Measurements from ENCODE around the gene KRTAP22-1.

The KRTAP22-1 gene

DNA sequence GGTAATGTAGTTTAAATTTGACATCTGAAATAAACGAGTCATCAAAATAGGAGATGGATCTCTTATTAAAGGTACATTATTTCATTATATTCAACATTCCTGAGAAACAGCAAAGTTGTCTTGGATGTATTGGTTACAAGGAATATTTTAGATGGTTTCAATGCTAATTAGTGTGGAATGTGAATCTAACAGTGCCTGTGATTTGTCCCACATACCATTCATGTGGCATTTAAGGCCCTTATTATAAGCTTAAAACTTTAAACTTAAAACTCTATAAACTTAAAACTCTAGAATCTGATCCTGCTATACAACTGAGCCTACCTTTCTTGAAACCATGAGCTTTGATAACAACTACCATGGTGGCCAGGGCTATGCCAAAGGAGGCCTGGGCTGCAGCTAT, at the start of gene KRTAP22-1:
TSS of gene KRTAP22-1 (plus strand) at position 301 of the 400 bp plus-strand sequence.
- DNase-seq, result no peak

DNA sequence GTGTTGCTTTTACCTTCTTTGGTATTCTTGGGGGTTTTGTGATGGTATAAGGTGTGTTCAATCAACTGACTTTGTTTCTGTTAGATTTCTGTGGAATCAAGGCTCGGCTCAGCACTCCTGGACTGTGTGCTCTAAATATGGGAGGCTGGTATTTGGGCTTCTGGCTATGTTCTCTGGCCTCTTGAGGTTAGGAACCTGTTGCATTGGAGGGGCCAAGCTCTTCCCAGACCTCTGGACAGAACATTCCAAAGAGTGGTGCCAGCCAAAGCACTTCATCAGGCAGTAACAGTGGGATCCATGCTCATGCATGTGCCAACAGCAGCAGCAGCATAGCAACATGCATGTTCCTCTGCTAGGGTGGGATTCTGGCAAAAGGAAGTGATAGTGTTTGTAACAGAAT, 48.1 kb upstream of the KRTAP22-1 start:
- no peak for DNase-seq

DNA sequence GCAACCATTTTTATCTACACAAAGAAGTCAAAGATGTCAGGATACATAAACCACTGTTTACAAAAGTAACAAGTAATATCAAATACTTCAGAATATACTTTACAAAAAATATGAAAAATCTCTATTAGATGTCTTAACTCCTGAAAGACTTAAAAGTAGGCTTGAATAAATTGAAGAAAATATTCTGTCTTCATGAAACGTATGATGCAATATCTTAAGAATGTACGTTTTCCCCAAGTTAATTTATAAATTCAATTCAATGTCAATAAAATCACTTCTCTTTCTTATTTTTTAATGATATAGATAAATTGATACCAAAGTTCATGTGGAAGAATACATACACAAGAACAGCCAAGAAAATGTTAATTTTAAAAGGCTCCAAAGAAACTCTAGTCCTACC, 45.8 kb upstream of the KRTAP22-1 start:
- no peak for DNase-seq

DNA sequence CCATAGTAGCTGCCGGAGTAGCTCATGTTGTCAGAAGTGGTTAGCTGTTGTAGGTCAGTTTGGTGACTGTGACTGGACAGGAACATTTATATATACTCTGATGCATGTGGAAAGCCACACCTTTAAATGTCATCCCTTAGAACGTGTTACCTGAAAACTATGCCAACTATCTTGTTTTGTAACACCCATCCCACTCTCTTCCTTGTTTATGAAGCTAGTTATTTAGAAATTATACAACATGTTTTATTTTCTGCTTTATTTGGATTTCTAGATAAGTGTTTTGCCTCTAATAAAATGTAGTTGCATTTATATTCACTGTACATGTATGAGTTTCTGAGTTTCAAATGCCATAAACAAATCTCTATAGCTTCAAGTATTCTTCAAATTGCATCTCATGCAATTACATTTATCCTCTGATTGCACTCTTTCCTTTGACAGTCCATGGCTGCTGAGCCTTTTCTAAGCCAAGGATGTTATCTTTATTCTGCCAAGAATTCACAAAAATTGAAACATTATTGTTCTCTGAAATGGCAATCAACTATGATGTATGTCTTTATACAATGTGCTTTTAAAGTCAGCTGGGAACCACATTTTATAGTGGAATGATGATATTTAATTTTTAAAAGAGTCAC, 39.5 kb upstream of the KRTAP22-1 start, which contains the start of gene KRTAP19-7:
TSS of gene KRTAP19-7 (minus strand) at position 51 of the 632 bp plus-strand sequence. CDS start at position 26, 25 bp downstream.
- DNase-seq, result no peak

DNA sequence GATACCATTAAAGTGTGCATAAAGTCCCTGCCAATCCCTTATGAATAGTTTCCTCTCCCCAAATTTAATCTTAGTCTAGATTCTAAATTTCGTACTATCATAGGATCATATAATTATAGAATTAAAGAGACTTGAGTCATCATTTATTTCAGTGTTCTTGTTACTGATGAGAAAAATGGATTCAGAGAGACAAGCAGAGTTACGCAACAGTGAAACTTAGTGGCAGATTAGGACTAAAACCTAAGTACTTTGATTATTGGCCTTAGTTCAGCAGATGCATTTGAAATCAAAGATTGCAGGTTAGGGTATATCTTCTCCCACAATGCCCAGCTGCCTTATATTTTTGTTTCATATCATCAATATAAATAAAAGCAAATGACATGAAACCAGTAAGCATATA, 38.9 kb upstream of the KRTAP22-1 start:
- no peak for DNase-seq

DNA sequence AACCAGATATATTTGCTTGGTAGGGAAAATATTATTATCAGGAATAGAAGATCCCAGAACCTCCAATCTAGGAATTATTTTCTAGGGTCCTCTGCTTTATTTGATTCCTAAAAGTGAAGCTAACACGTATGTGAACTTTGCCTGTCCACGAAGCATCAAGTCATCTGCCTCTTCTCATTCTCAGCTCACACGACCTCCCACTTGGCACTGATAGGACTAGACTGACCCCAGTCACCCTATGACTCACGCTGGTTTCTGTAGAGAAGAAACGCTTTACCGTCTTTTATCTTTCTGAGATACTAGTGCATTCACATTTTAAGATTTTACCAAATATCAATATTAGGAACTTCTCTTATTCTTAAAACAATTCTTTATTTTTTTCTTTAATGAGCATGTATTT, 37.8 kb upstream of the KRTAP22-1 start:
- no peak for DNase-seq

DNA sequence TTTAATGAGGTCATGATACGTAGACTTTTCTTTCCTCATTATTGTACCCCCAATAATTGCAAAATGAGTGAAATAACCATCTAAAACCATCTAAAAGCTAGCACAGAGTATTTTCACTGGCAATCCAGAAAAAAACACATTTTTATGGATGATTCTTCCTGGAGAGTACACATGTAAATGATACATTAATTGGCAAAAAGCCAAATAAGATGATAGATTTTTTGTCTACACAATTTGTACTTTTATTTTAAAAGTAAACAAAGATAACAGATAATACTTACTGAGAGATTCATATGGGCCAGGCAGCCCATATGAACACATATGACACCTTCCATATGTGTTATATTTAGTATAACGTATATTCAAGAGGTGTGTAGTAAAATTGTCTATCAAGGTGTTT, 37.3 kb upstream of the KRTAP22-1 start:
- DNase-seq, result no peak

DNA sequence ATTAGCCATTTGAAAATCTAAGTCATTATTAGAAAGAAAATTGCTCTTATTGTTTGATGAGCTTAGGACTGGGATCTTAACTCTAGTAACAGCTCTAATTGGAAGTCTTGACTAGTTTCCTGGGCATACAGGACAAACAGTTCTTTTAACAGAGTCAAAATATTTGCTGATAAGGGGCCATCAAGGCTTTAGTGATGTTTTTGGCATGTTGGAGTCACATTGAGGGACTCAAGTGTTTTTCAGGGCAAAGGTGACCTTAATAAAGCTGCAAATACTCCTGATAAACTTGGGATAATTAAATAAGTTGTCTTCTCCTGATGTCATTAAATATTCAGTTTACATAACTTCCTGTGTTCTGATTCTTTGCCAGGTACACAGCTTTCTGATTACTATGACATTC, 33.3 kb upstream of the KRTAP22-1 start:
- DNase-seq, result no peak

DNA sequence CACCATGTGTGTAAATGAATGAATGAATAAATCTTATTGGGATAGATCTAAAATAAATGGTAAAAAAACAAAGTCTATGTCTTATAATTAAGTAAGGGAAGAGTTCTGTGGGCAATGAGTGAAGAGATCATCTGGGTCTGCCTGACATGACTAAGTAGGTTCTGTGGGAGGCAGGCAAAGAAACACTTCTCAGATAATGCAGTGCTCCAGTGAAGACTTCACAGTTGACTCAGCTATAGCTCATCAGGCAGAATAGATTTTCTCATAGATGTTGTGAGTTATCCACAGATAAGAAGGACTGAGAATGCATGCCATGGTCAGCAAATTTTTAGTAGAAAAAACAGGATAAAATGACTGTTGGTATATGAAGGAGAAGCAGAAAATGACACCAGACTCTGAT, 23.1 kb upstream of the KRTAP22-1 start:
- DNase-seq, result no peak

DNA sequence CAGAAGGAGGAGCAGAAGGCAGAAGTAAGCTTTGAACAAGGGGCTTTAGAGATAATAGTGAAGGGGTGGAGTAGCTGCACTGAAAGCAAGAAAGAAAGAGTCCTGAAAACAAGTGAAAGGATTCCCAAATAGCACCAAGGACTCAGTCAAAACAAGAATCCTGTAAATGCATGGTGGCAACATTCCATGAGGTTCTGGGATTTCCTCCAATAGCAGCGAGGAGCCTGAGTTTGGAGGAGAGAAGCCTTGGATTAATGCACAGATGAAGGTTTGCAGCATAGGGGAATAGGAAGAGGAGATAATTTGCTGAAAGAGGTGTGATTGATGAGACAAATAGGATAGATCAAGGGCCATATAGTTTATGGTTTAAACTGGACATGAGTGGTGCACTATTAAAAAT, 21.5 kb upstream of the KRTAP22-1 start:
- DNase-seq, result no peak

DNA sequence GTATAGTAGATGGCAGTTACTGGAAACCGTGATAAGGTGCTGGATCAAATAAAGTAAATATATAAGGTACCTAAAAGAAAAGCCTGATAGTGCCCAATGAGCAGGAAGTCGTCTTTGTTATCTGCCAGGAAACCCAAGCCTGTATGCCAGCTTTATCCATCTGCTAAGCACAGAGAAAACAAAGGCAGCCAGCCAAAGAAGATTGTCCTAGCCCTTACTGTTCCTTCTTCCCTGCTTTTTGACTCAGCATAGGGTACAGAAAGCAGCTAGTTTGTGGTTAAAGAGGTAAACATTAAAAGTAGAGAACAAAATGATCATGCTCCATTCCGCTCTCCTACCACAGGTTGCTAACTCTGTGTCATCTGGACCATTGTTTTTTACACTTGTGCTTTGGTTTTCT, 20.8 kb upstream of the KRTAP22-1 start:
- no peak for DNase-seq

DNA sequence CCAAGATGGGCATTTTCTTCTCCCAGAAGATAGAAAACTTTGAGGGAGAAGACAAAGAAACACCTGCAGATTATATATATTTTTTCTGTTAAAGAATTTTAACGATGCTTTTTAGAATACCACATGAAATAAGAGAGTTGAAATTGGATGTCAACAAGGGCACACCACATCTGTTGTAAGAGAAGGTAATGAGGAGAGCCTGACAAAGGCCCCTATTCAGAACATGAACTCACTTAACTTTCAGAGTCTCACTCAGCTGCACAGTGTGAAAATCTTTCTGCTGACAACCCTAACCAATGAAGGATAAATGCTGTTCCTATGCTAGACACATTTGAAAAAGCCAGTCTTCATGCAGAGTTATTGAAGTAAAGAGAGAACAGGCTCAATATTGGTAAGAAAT, 18.0 kb upstream of the KRTAP22-1 start:
- no peak for DNase-seq

DNA sequence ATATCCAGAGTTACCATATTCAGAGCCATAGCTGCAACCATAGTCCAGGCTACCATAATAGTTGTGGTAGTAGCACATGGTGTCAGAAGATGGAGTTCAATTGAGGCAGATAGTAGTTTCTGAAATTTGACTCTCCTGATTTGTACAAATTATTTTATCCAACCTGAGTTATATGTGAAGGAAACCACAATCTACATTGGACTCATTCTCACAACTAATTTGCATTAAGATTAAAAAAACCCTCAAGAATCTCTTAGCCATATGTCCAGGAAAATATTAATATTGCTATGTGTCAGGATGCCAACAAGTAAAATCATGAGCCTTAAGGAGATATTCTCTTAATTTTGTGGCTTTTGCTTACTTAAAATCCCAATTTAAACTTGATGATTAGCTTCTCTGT, 10.6 kb upstream of the KRTAP22-1 start, which contains the start of gene KRTAP22-2:
TSS of gene KRTAP22-2 (minus strand) at position 101 of the 400 bp plus-strand sequence.
- DNase-seq, result no peak

DNA sequence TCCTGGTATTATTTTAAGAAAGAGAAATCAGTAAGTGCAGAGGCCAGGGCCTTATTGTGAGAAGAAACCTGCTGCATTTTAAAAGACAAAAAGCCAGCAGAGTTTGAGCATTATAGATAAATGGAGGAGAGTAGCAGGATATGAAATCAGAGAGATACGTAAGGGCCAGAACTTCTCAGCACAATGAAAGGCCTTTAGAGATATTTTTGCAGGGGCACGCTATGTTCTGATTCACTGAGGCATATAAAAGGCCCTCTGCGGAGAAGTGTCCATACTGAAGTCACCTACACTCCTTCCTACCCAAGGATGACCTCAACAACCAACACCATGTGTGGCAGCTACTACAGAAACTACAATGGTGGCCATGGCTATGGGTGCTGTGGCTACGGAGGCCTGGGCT, 8.7 kb upstream of the KRTAP22-1 start, which contains the start of gene KRTAP6-3:
TSS of gene KRTAP6-3 (plus strand) at position 301 of the 400 bp plus-strand sequence. CDS start at position 307, 6 bp downstream.
- no peak for DNase-seq

DNA sequence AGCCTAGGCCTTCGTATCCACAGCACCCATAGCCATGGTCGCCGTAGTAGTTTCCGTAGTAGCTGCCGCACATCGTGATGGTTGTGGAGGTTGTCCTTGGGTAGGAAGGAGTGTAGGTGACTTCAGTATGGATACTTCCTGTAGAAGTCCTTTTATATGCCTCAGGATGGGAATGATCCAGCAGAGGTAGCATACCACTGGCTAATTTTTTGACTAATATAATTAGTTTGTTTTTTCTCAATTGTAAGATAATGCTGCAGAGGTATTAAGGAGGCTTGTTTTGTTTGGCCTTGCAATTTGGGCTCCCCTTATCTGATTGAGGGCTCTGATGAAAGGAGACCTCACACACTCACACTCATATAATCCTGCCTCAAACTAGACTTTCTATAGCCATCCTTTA, 2.1 kb upstream of the KRTAP22-1 start, which contains the start of gene KRTAP6-2:
TSS of gene KRTAP6-2 (minus strand) at position 101 of the 400 bp plus-strand sequence. CDS start at position 73, 28 bp downstream.
- no peak for DNase-seq

DNA sequence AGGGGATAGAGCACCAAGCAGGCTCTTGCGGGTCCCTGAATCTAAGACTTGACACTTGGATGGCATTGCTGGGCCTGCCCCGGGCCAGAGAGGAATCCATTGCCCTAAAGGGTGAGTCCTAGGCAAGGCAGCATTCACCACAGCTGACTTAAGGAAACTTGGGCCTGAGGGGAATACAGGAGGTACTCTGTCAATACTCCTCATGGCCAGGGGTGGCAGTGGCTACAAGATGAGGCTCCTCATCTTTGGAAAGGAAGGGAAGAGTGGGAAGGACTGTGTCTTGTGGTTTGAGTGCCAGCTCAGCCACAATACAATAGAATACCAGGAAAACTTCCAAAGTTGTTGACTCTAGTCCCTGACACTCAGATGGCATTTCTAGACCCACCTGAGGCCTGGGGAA, 5.1 kb downstream of the KRTAP22-1 start:
- no peak for DNase-seq

DNA sequence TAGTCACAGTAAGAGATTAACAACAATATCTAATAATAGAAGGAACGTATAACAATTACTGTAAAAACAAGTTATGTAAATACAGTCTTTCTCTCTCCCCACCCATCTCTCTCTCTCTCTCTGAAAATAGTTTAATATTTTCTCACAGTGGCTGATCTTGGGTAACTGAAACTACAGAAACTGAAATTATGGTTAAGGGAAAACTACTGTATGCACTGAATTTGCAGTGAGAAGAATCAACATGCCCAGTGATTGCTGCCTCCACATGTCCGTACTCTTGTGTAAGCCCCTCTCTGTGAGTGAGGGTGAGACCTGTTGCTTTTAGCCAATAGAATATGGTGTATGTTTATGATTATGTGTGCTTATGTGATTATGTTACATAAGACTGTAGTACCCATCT, 11.2 kb downstream of the KRTAP22-1 start:
- DNase-seq, result no peak

DNA sequence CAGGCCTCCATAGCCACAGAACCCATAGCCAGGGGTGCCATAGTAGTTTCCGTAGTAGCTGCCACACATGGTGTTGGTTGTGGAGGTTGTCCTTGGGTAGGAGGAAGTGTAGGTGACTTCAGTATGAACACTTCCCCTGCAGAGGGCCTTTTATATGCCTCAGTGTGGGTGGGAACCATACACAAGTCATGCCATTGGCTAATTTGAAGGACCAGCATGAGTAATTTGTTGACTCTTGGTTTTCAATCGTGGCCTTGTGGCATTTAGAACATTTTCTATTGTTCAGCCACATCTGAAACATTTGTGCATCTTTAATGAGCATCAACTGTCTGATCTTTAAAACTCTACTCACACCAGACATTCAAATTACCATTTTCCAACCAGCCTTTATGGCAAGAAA, 12.9 kb downstream of the KRTAP22-1 start, which contains the start of gene KRTAP6-1:
TSS of gene KRTAP6-1 (minus strand) at position 95 of the 400 bp plus-strand sequence. CDS start at position 69, 26 bp downstream.
- DNase-seq, result no peak

DNA sequence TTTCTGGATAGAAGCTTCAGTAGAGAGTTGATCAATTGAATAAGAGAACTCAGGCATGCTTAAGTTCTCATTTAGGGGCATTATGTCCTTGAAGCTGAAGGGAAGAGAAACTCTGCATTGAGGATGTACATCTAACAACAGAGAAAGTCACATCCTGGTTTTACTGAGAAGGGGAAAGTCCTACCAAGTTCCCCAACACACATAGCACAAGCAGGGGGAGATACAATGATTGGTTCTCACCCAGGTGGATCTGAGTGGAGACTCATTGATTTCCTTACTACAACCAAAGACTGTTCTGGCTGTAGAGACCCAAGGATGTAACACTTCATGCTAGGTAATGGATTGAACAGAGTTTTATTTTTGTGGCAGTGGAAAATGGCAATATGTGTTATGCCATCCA, 14.3 kb downstream of the KRTAP22-1 start:
- no peak for DNase-seq

DNA sequence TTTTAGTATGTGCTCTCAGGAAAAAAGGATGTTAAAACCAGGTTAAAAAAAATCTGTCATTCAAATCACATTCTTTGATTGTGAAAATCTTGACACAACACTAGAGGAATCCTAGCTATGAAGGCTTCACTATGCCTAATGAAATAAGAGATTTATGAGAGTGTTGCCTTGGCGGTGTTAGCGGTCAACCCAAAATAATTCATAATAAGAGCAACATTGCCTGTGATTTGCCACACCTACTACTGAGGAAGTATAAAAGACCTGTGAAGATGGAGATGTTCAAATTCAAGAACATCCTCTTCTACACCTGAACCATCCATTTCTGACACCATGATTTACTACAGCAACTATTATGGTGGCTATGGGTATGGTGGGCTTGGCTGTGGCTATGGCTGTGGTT, 15.2 kb downstream of the KRTAP22-1 start, which contains the start of gene KRTAP20-1:
TSS of gene KRTAP20-1 (plus strand) at position 301 of the 400 bp plus-strand sequence. CDS start at position 331, 30 bp downstream.
- DNase-seq, result no peak

DNA sequence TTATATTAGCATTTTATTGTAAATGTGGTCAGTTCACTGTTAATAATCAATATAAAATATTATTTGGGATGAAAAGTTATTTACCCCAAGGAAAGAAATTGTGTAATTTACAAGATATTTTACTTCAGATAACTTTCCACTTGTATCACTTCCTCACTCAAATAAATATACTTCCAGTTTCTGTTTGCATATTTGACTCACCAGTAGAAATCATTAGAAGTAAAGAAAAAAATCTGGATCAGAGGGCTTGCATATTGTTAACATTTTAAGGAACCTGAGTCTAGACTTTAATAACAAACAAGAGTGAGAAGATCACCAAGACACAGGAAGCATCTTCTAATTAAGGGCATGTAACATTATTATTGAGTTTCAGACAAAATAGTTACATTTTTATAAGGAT, 19.2 kb downstream of the KRTAP22-1 start:
- no peak for DNase-seq

DNA sequence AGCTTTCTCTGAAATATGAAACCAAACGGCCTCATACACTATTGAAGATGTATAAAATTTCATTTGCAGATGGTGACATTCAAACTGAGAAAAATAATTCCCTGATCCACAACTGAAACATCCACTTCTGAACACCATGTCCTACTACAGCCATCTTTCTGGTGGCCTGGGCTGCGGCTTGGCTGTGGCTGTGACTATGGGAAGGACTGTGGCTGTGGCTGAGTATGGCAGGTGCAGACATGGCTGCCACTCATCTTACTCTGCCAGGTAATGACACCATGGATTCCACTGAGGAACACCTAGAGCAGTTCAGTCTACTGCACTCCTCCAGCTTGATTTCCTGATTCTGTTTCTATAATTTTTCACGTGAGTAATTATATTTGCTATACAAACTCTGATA, 19.6 kb downstream of the KRTAP22-1 start, which contains the start of gene KRTAP20-4:
TSS of gene KRTAP20-4 (plus strand) at position 106 of the 400 bp plus-strand sequence.
- DNase-seq, result no peak

DNA sequence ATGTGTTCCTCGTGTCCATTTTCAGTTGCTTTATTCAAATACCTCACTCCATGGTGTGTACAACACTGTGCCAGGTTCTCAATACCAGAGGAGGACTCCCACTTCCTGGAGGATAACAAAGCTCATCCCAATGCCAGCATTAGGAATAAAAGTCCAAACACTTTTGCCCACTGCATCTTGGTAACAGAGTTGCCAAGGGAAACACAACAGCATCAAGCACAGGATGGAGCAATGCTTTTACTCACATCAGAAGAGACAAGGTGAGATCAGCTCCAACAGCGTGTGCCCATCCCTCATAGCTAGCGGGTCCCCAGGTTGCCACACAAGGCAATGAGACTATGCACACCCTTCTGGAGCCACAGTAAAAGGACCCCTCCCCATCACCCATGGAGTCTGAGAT, 22.5 kb downstream of the KRTAP22-1 start:
- DNase-seq, result no peak

DNA sequence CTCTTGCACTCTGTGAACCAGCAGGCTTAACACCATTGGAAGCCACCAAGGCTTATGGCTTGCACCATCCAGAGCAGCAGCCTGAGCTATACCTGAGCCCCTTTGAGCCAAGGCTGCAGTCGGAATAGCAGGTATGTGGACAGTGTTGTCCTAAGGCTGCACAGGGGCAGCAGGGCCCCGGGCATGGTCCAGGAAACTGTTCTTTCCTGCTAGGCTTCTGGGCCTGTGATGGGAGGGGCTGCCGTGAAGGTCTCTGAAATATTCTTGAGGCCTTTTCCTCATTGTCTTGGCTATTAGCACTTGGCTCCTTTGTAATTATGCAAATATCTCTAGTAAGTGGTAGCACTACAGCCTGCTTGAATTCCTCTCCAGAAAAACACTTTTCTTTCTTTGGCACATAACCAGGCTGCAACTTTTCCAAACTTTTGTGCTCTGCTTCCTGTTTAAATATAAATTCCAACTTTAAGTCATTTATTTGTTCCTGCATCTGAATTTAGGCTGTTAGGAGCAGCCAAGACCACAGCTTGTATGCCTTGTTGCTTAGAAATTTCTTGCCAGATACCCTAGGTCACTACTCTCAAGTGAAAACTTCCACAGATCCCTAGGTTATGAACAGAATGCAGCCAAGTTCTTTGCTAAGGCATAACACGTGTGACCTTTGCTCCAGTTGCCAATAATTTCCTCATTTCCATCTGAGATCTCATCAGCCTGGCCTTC, 24.7 kb downstream of the KRTAP22-1 start:
- DNase-seq, result no peak

Data from DMS79 treated with DMSO at 0.1 percent for 48 hours (cell line).